Sigmoid colon (tissue), 7 donors: ENCODE data around the gene GALNT10. TPM values are rescaled to one million over a fixed set of nuclear protein-coding genes. Genes with fewer than 3 reads are reported as not detected.
A peak's percentile ranks its signal among the peaks of the same experiment; 100 is the strongest.

Source experiments
- DNase-seq: peaks from one replicate; pipeline ENCODE4 v3.0.0-alpha.2; 2019
- H3K27ac ChIP-seq, 4 donors: fragments of 200-600 bp; sonication (generic); one replicate each; pipeline ENCODE4 v1.5.1; 2016 to 2019; ENCODE audit warnings: mild to moderate bottlenecking in 1 of 4
- H3K27me3 ChIP-seq, 3 donors: fragments of 200-600 bp; sonication (generic); one replicate each; pipeline ENCODE4 v1.5.1; 2019; ENCODE audit warnings: mild to moderate bottlenecking in 1 of 3
- H3K36me3 ChIP-seq, 4 donors: fragments of 200-600 bp; sonication (generic); one replicate each; pipeline ENCODE4 v1.5.1; 2016 to 2019
- H3K4me1 ChIP-seq, 4 donors: fragments of 200-600 bp; sonication (generic); one replicate each; pipeline ENCODE4 v1.5.1; 2017 to 2019
- H3K4me3 ChIP-seq, 4 donors: fragments of 200-600 bp; sonication (generic); one replicate each; pipeline ENCODE4 v1.5.1; 2017 to 2019; ENCODE audit warnings: mild to moderate bottlenecking in 2 of 4, moderate library complexity in 1 of 4
- H3K9me3 ChIP-seq, 4 donors: fragments of 200-600 bp in 3 of 4; sonication (generic) in 3 of 4; one replicate each; pipeline versions ENCODE4 v1.5.1 to v1.6.1; 2013 to 2019
- CTCF ChIP-seq, 4 experiments: fragments of 450-650 bp in 3 of 4; fragments of 200-600 bp in 1 of 4; IDR thresholded peaks; one replicate each; pipeline ENCODE4 v1.5.1; 2016 to 2019; ENCODE audit warnings: antibody characterized with exemption in 4 of 4, mild to moderate bottlenecking in 3 of 4, moderate library complexity in 2 of 4
- EP300 ChIP-seq, 4 donors: sonication (generic); formaldehyde crosslinking; IDR thresholded peaks; one replicate each; pipeline ENCODE4 v1.6.1; 2017; ENCODE audit warnings: antibody characterized with exemption in 4 of 4
- POLR2A ChIP-seq, 2 donors: fragments of 450-650 bp; IDR thresholded peaks; one replicate each; pipeline ENCODE4 v1.6.1; 2016; ENCODE audit warnings: antibody characterized with exemption in 2 of 2, mild to moderate bottlenecking in 2 of 2, moderate library complexity in 2 of 2
- POLR2AphosphoS5 ChIP-seq, 4 donors: sonication (generic); formaldehyde crosslinking; IDR thresholded peaks; one replicate each; pipeline ENCODE4 v1.6.1; 2017; ENCODE audit warnings: antibody characterized with exemption in 4 of 4
- WGBS, 2 donors: extraction: QIAGEN DNeasy Blood & Tissue Kit; methylation state at CpG; one replicate each; pipeline ENCODE4 v1.1.7; 2013; 5-methylcytosine and 5-hydroxymethylcytosine counted together
- intact Hi-C: fragments of 100-400 bp; cut with DNase I; formaldehyde crosslinking; loops from one replicate; pipeline ENCODE4 v1.15.1; 2023
- polyA plus RNA-seq, 3 donors: library from polyadenylated mRNA; stranded (reverse); fragments of 200-250 nt; gene quantifications; one replicate each; pipeline ENCODE4 v1.2.3, GENCODE V29; 2013
- total RNA-seq, 4 donors: library from RNA; depleted of rRNA; stranded (reverse); fragments of >200 nt; gene quantifications; one replicate each; pipeline ENCODE4 v1.1.0, GENCODE V29; 2016
- donor health status: healthy with polysubstance abuse.
- donor health status: Bipolar disorder and iron deficiency.
- donor health status: healthy.

Gene GALNT10
- total and polyA plus RNA-seq, 7 donors = 6.0 to 41.7 (median 24.3) TPM

- DNase-seq = no peak
- Histone ChIP-seq H3K4me1 (peaks cover 0 to 9% (median 3%) of the 10 kb centered on the region in 4 donors), H3K9me3 (no peaks in the 10 kb centered on the region), H3K4me3 (no peak overlapping the region), H3K27me3 (no peaks in the 10 kb centered on the region), H3K36me3 (no peaks in the 10 kb centered on the region), H3K27ac (no peak overlapping the region)
- intact Hi-C loops = no loop called here
- WGBS, 2 donors = 44 to 72% methylated on average over 10 of the region's 10 CpGs
- no peak for TF ChIP-seq POLR2AphosphoS5 (IDR thresholded peaks at IDR 0.05)
- TF ChIP-seq CTCF (IDR thresholded peaks at IDR 0.05) = no peak
- TF ChIP-seq POLR2A (IDR thresholded peaks at IDR 0.05) = no peak
- TF ChIP-seq EP300 (IDR thresholded peaks at IDR 0.05) = no peak
Measured at GRCh38 chr5:154165886-154166285, 24.6 kb upstream of the GALNT10 start.

- no peak overlapping the region for H3K4me3 ChIP-seq
- no peaks in the 10 kb centered on the region for H3K9me3 ChIP-seq
- no peak for DNase-seq
- H3K27me3 ChIP-seq = no peaks in the 10 kb centered on the region
- intact Hi-C loops = no loop called here
- no peaks in the 10 kb centered on the region for H3K36me3 ChIP-seq
- TF ChIP-seq EP300 (IDR thresholded peaks at IDR 0.05) (no peak), POLR2A (IDR thresholded peaks at IDR 0.05) (no peak), POLR2AphosphoS5 (IDR thresholded peaks at IDR 0.05) (no peak), CTCF (IDR thresholded peaks at IDR 0.05) (no peak)
- H3K27ac ChIP-seq = no peak overlapping the region
- H3K4me1 ChIP-seq = peaks cover 0 to 15% (median 3%) of the 10 kb centered on the region in 4 donors
- WGBS, 2 donors = 36 to 52% methylated on average over 2 of the region's 2 CpGs
Measured at GRCh38 chr5:154166901-154167791, 23.4 kb upstream of the GALNT10 start.

DNA sequence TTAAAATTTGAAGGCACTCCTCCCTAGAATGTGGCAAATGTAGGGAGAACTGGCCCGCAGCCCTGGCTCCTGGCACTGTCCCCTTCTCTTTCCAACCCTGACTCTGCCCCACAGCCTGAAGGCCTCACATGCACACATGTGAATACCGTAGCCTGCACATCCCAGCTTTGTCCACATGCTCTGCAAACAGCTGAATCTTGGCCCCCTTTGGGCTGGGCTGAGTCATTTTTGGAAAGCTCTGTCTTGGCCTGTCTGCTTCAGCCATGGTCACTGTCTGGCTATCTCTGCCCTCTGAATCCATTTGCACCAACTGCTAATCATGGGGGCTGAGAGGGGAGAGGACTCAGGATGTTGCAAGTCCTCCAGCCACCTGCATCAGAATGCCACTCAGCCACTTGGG, 22.1 kb upstream of the GALNT10 start:
- H3K4me3 ChIP-seq = no peak overlapping the region
- H3K36me3 ChIP-seq = no peaks in the 10 kb centered on the region
- no peak overlapping the region for H3K27ac ChIP-seq
- no peaks in the 10 kb centered on the region for H3K27me3 ChIP-seq
- intact Hi-C loops = no loop called here
- H3K9me3 ChIP-seq = no peaks in the 10 kb centered on the region
- no peak for DNase-seq
- no peak for TF ChIP-seq EP300 (IDR thresholded peaks at IDR 0.05)
- no peak for TF ChIP-seq POLR2AphosphoS5 (IDR thresholded peaks at IDR 0.05)
- TF ChIP-seq CTCF (IDR thresholded peaks at IDR 0.05) = no peak
- TF ChIP-seq POLR2A (IDR thresholded peaks at IDR 0.05) = no peak
- H3K4me1 ChIP-seq = peaks cover 0 to 19% (median 5%) of the 10 kb centered on the region in 4 donors
- 85 to 89% methylated on average over 2 of the region's 2 CpGs for WGBS, 2 donors

- Histone ChIP-seq H3K4me3 (no peak overlapping the region), H3K36me3 (no peaks in the 10 kb centered on the region), H3K27ac (peak overlapping the region in 2 of 4 donors; percentile 51 to 57), H3K9me3 (no peaks in the 10 kb centered on the region), H3K4me1 (peaks cover 0 to 33% (median 11%) of the 10 kb centered on the region in 4 donors), H3K27me3 (no peaks in the 10 kb centered on the region)
- intact Hi-C loops = no loop called here
- WGBS, 2 donors = 95 to 98% methylated on average over 2 of the region's 2 CpGs
- TF ChIP-seq CTCF (IDR thresholded peaks at IDR 0.05) = no peak
- DNase-seq = no peak
Measured at GRCh38 chr5:154172785-154173184, 17.7 kb upstream of the GALNT10 start.
